Measurements from ENCODE around the gene NKD1.

Gene NKD1

DNA sequence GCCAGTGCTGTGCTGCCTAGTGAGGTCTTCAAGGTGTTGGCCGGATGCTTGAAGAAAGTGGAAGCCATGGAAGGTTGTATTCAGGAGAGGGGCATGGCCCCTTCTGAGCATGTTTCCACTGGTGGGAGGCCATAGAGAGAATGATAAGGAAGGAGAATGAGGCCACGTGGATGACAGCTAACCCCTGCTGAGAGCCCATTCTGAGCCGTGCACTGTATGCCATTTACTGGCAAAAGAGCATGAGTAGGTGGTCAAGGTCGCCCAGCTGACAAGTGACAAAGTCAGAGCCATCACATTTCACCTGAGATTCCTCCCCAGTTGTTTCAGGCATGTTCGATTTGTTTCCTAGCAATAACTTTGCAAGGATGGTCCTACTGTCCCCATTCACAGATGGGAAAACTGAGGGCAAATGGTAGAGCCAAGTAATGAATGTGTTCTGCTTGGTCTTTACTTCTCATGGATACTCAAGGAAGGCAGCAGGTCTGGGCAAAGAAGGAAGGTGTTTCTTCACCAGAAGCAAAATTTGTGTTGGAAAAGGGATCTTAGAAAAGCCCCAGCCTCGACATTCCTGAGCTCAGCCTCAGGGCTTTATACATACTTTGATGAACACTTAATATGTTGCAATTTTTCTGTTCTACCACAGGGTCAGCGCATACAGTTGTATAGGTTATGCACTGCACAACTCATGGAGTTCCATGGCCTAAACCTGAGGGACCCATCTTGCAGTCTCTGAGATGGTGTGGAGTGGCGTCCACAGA lies 10.5 kb upstream of the NKD1 start:
- H3K4me3 ChIP-seq (ENCODE audit: control insufficient read depth in 1 of 7, extremely low read depth in 1 of 7, insufficient read depth in 4 of 7, low read depth in 2 of 7, low read length in 6 of 7) = no peak overlapping the region
- ChIA-PET POLR2A (no interaction called here), CTCF (interaction anchor here (0.9 kb wide), 2 partner anchors 16 to 88 kb away, joined by 3 read pairs; no protein-coding TSS in a partner anchor)
- no peak for DNase-seq
- no peak overlapping the region for H3K27ac ChIP-seq (ENCODE audit: insufficient read depth in 1 of 2, low read depth in 1 of 2, low read length in 2 of 2, poor library complexity in 1 of 2, severe bottlenecking in 2 of 2)
- H3K9me3 ChIP-seq (ENCODE audit: control extremely low read depth in 1 of 5, control insufficient read depth in 4 of 5, insufficient read depth in 2 of 5, low read depth in 1 of 5, low read length in 4 of 5) = peaks cover 0 to 2% (median 0%) of the 10 kb centered on the region in 5 experiments
- H3K4me1 ChIP-seq (ENCODE audit: control extremely low read depth in 1 of 4, control insufficient read depth in 4 of 4, insufficient read depth in 4 of 4, low read length in 3 of 4) = no peaks in the 10 kb centered on the region
- H3K27me3 ChIP-seq (replicated peaks in 2 of 5; ENCODE audit: control insufficient read depth in 4 of 5, insufficient read depth in 5 of 5, low read length in 4 of 5) = peaks cover 0 to 3% (median 0%) of the 10 kb centered on the region in 5 experiments
- WGBS (ENCODE audit: insufficient coverage) = 92% methylated on average over 7 of the region's 8 CpGs
- no peaks in the 10 kb centered on the region for H3K36me3 ChIP-seq (ENCODE audit: control insufficient read depth in 4 of 4, insufficient read depth in 4 of 4, low read length in 3 of 4)

DNA sequence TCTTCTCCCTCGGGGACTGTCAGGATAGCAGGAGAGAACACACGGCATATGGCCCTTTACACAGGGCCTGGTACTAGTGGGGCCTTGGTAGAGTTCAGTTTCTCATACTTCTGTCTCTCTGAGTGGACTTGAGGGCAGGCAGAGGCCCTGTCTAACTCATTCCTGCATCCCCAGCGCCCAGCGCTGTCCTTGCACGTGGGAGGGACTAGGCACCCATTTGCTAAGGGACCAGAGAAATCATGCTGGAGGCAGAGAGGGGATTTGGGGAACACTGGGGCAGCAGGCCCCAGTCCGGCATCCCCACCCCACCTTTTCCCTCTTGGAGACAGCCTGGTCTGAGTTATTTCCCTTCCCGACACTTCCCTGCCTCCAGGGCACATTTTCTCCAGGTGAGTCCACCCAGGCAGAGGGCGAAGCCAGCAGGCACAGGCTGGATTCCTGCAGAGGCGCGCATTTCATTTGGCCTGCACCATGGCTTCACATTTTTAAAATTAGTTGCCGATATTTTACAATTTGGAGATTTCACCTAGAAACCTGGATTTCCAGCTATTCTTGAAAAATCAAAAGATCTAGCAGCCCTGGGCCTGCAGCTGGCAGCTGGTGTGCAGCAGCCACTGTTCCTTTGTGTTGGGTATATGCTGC lies 9.7 kb upstream of the NKD1 start:
- ChIA-PET CTCF (interaction anchor here (0.9 kb wide), 1 partner anchor 87 kb away, joined by 3 read pairs; no protein-coding TSS in a partner anchor), POLR2A (no interaction called here)
- H3K27ac ChIP-seq (ENCODE audit: insufficient read depth in 1 of 2, low read depth in 1 of 2, low read length in 2 of 2, poor library complexity in 1 of 2, severe bottlenecking in 2 of 2) = no peak overlapping the region

DNA sequence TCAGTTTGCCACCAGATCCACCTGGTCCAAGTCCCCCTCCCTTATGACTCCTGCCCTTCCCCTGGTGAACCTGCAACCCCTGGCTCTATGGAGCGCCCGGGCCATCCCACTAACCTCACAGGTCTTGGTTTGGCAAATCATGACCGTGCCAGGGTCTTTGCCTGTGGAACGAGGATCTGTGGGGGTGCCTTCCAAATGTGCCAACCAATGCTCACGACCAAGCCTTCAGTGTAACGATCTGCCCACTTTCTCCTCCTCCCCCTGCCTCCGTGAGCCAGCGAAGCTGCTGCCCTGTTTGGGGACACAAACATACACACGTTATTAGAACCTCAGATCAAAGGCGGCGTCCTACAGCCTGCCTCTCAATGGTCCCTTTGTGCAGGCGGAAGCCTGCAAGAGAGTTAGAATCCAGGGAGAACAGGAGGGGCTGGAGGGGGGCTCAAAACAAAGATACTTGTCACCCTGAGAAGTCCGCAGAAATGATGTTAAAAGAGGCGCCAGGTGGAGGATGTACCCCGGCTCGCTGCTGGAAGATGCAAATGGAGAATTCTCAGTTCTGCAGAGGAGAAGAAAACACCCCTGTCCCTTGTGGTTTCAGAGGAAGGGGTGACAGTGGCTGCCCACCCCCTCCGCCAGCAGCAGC lies 9.0 kb upstream of the NKD1 start:
- DNase-seq = no peak
- Histone ChIP-seq H3K27ac (ENCODE audit: insufficient read depth in 1 of 2, low read depth in 1 of 2, low read length in 2 of 2, poor library complexity in 1 of 2, severe bottlenecking in 2 of 2) (no peak overlapping the region), H3K36me3 (ENCODE audit: control insufficient read depth in 4 of 4, insufficient read depth in 4 of 4, low read length in 3 of 4) (no peaks in the 10 kb centered on the region), H3K4me1 (ENCODE audit: control extremely low read depth in 1 of 4, control insufficient read depth in 4 of 4, insufficient read depth in 4 of 4, low read length in 3 of 4) (no peaks in the 10 kb centered on the region), H3K4me3 (ENCODE audit: control insufficient read depth in 1 of 7, extremely low read depth in 1 of 7, insufficient read depth in 4 of 7, low read depth in 2 of 7, low read length in 6 of 7) (no peak overlapping the region), H3K27me3 (replicated peaks in 2 of 5; ENCODE audit: control insufficient read depth in 4 of 5, insufficient read depth in 5 of 5, low read length in 4 of 5) (peaks cover 0 to 3% (median 0%) of the 10 kb centered on the region in 5 experiments), H3K9me3 (ENCODE audit: control extremely low read depth in 1 of 5, control insufficient read depth in 4 of 5, insufficient read depth in 2 of 5, low read depth in 1 of 5, low read length in 4 of 5) (peaks cover 0 to 8% (median 2%) of the 10 kb centered on the region in 5 experiments)
- ChIA-PET POLR2A (no interaction called here), CTCF (no interaction called here)
- 84% methylated on average over 17 of the region's 17 CpGs for WGBS (ENCODE audit: insufficient coverage)

More for the DNA sequence above, 9.7 kb upstream of the NKD1 start:
- Histone ChIP-seq H3K27me3 (replicated peaks in 2 of 5; ENCODE audit: control insufficient read depth in 4 of 5, insufficient read depth in 5 of 5, low read length in 4 of 5) (peaks cover 0 to 3% (median 0%) of the 10 kb centered on the region in 5 experiments), H3K9me3 (ENCODE audit: control extremely low read depth in 1 of 5, control insufficient read depth in 4 of 5, insufficient read depth in 2 of 5, low read depth in 1 of 5, low read length in 4 of 5) (peaks cover 0 to 8% (median 2%) of the 10 kb centered on the region in 5 experiments), H3K4me1 (ENCODE audit: control extremely low read depth in 1 of 4, control insufficient read depth in 4 of 4, insufficient read depth in 4 of 4, low read length in 3 of 4) (no peaks in the 10 kb centered on the region), H3K36me3 (ENCODE audit: control insufficient read depth in 4 of 4, insufficient read depth in 4 of 4, low read length in 3 of 4) (no peaks in the 10 kb centered on the region), H3K4me3 (ENCODE audit: control insufficient read depth in 1 of 7, extremely low read depth in 1 of 7, insufficient read depth in 4 of 7, low read depth in 2 of 7, low read length in 6 of 7) (no peak overlapping the region)
- 96% methylated on average over 11 of the region's 11 CpGs for WGBS (ENCODE audit: insufficient coverage)
- no peak for DNase-seq

DNA sequence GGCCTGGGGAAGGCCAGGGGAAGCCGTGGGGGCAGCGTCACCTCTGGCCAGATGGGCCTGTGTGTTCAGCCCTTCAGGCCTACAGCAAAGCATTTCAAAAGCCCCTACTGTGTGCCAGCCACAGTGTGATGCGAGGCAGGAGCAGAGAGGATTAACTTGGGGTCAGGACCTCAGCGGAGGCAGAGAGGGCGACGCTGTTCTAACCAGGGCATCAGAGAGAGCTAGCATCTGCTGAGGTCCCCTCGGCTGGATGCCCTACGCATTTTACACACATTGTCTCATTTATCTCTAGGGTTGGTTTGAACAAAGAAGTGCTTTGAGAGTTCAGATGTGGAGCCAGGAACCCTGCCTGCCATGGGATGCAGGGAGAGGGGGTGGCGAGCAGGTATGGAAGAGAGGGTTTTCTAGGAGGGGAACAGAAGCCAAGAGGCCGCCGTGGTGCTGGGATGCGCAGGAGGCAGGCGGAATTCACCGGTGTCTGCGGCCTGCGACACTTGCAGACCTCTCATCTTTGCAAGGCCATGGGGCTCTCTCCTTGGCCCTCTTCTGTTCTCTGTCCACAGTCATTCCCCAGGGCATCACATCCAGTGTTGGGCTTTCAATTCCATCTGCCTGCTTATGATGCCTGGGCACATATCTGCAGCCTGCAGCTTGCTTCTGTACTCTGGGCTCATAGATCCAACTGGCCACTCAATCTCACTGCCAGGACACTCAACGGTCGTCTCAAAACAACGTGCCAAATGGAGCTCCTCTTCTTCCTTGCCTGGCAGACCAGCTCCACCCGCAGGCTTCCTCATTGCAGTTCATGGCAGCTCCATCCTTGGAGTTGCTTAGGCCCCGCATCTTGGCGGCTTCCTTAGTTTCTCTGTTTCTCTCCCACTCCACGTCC lies 8.1 kb upstream of the NKD1 start:
- Histone ChIP-seq H3K27ac (ENCODE audit: insufficient read depth in 1 of 2, low read depth in 1 of 2, low read length in 2 of 2, poor library complexity in 1 of 2, severe bottlenecking in 2 of 2) (no peak overlapping the region), H3K9me3 (ENCODE audit: control extremely low read depth in 1 of 5, control insufficient read depth in 4 of 5, insufficient read depth in 2 of 5, low read depth in 1 of 5, low read length in 4 of 5) (peaks cover 0 to 6% (median 2%) of the 10 kb centered on the region in 5 experiments), H3K4me3 (ENCODE audit: control insufficient read depth in 1 of 7, extremely low read depth in 1 of 7, insufficient read depth in 4 of 7, low read depth in 2 of 7, low read length in 6 of 7) (no peak overlapping the region), H3K27me3 (replicated peaks in 2 of 5; ENCODE audit: control insufficient read depth in 4 of 5, insufficient read depth in 5 of 5, low read length in 4 of 5) (peaks cover 0 to 4% (median 3%) of the 10 kb centered on the region in 5 experiments), H3K4me1 (ENCODE audit: control extremely low read depth in 1 of 4, control insufficient read depth in 4 of 4, insufficient read depth in 4 of 4, low read length in 3 of 4) (no peaks in the 10 kb centered on the region), H3K36me3 (ENCODE audit: control insufficient read depth in 4 of 4, insufficient read depth in 4 of 4, low read length in 3 of 4) (no peaks in the 10 kb centered on the region)
- 94% methylated on average over 18 of the region's 23 CpGs for WGBS (ENCODE audit: insufficient coverage)
- DNase-seq = no peak
- ChIA-PET POLR2A (no interaction called here), CTCF (interaction anchor here (0.6 kb wide), 2 partner anchors 8 to 88 kb away, joined by 3 read pairs; no protein-coding TSS in a partner anchor)

DNA sequence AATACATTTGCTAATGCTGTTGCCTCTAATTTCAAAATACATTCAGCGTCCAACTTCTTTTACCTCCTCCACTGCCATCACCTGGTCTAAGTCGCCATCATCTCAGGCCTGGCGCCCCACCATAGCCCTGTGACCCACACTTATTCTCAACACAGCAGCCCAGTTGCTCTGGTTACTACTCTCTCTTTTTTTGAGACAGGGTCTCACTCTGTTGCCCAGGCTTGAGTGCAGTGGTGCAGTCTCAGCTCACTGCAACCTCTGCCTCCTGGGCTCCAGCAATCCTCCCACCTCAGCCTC lies 7.5 kb upstream of the NKD1 start:
- no peak overlapping the region for H3K27ac ChIP-seq (ENCODE audit: insufficient read depth in 1 of 2, low read depth in 1 of 2, low read length in 2 of 2, poor library complexity in 1 of 2, severe bottlenecking in 2 of 2)
- ChIA-PET POLR2A (no interaction called here), CTCF (interaction anchor here (0.6 kb wide), 2 partner anchors 9 to 87 kb away, joined by 3 read pairs; no protein-coding TSS in a partner anchor)
- H3K27me3 ChIP-seq (replicated peaks in 2 of 5; ENCODE audit: control insufficient read depth in 4 of 5, insufficient read depth in 5 of 5, low read length in 4 of 5) = peaks cover 0 to 8% (median 7%) of the 10 kb centered on the region in 5 experiments
- no peak overlapping the region for H3K4me3 ChIP-seq (ENCODE audit: control insufficient read depth in 1 of 7, extremely low read depth in 1 of 7, insufficient read depth in 4 of 7, low read depth in 2 of 7, low read length in 6 of 7)
- DNase-seq = no peak
- H3K36me3 ChIP-seq (ENCODE audit: control insufficient read depth in 4 of 4, insufficient read depth in 4 of 4, low read length in 3 of 4) = no peaks in the 10 kb centered on the region
- H3K9me3 ChIP-seq (ENCODE audit: control extremely low read depth in 1 of 5, control insufficient read depth in 4 of 5, insufficient read depth in 2 of 5, low read depth in 1 of 5, low read length in 4 of 5) = peaks cover 0 to 6% (median 1%) of the 10 kb centered on the region in 5 experiments
- H3K4me1 ChIP-seq (ENCODE audit: control extremely low read depth in 1 of 4, control insufficient read depth in 4 of 4, insufficient read depth in 4 of 4, low read length in 3 of 4) = no peaks in the 10 kb centered on the region
- 90% methylated on average over 3 of the region's 3 CpGs for WGBS (ENCODE audit: insufficient coverage)

DNA sequence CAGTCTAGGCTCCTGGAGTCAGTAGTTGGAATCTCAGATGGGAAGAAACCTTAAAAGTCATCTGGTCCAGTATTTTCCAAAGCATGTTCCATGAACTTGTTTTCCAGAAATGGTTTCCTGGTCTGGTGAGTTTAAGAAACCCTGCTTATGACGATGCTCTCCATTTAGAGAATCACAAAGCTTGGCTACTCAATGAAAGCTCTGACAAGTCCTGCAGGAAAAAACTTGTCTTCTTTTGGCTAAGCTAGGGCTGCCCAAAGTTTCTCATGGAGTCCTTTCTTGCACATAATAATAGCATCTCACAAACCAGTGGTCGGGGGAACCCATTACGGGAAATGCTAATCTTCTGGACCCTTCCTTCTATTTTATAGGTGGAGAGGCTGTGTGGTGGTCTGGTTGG lies 5.5 kb upstream of the NKD1 start:
- no peak overlapping the region for H3K27ac ChIP-seq (ENCODE audit: insufficient read depth in 1 of 2, low read depth in 1 of 2, low read length in 2 of 2, poor library complexity in 1 of 2, severe bottlenecking in 2 of 2)
- WGBS (ENCODE audit: insufficient coverage) = 100% methylated on average over 1 of the region's 3 CpGs
- DNase-seq = no peak
- H3K9me3 ChIP-seq (ENCODE audit: control extremely low read depth in 1 of 5, control insufficient read depth in 4 of 5, insufficient read depth in 2 of 5, low read depth in 1 of 5, low read length in 4 of 5) = peaks cover 0 to 6% (median 1%) of the 10 kb centered on the region in 5 experiments
- H3K27me3 ChIP-seq (replicated peaks in 2 of 5; ENCODE audit: control insufficient read depth in 4 of 5, insufficient read depth in 5 of 5, low read length in 4 of 5) = peaks cover 0 to 14% (median 7%) of the 10 kb centered on the region in 5 experiments
- H3K4me3 ChIP-seq (ENCODE audit: control insufficient read depth in 1 of 7, extremely low read depth in 1 of 7, insufficient read depth in 4 of 7, low read depth in 2 of 7, low read length in 6 of 7) = no peak overlapping the region
- CTCF ChIA-PET = interaction anchor here (1.2 to 1.4 kb wide), 3 partner anchors 10 to 244 kb away, joined by 3 to 4 read pairs (median 3); no protein-coding TSS in a partner anchor
- peaks cover 3 to 7% (median 6%) of the 10 kb centered on the region in 4 experiments for H3K4me1 ChIP-seq (ENCODE audit: control extremely low read depth in 1 of 4, control insufficient read depth in 4 of 4, insufficient read depth in 4 of 4, low read length in 3 of 4)
- POLR2A ChIA-PET = no interaction called here
- no peaks in the 10 kb centered on the region for H3K36me3 ChIP-seq (ENCODE audit: control insufficient read depth in 4 of 4, insufficient read depth in 4 of 4, low read length in 3 of 4)

All from common myeloid progenitor, CD34-positive (primary cell).